ENCODE measurements around the gene LIMS1.
"Not testable (repeated sequence)": the region's sequence is repeated elsewhere in the genome, so short reads cannot be mapped to it uniquely, and the experiment has no call there.

Gene LIMS1

DNA sequence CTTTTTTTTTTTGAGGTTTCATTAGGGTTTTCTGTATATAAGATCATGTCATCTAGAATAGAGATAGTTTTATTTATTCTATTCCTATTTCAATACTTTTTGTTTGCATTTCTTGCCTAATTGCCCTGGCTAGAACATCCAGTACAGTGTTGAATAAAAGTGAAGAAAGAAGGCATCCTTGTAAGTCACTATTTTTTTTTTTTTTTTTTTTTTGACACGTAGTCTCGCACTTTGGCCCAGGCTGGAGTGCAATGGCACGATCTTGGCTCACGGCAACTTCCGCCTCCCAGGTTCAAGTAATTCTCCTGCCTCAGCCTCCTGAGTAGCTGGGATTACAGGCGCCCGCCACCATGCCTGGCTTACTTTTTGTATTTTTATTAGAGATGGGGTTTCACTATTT lies 157.2 kb downstream of the LIMS1 start:
- DNase-seq (ENCODE audit: low read depth): no peak
- no peak overlapping the region for H3K4me3 ChIP-seq (ENCODE audit: low read length)
- TF ChIP-seq, protein P1, sequence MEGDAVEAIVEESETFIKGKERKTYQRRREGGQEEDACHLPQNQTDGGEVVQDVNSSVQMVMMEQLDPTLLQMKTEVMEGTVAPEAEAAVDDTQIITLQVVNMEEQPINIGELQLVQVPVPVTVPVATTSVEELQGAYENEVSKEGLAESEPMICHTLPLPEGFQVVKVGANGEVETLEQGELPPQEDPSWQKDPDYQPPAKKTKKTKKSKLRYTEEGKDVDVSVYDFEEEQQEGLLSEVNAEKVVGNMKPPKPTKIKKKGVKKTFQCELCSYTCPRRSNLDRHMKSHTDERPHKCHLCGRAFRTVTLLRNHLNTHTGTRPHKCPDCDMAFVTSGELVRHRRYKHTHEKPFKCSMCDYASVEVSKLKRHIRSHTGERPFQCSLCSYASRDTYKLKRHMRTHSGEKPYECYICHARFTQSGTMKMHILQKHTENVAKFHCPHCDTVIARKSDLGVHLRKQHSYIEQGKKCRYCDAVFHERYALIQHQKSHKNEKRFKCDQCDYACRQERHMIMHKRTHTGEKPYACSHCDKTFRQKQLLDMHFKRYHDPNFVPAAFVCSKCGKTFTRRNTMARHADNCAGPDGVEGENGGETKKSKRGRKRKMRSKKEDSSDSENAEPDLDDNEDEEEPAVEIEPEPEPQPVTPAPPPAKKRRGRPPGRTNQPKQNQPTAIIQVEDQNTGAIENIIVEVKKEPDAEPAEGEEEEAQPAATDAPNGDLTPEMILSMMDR (conservative IDR thresholded peaks at IDR 0.05; ENCODE audit: low read depth, low read length): no peak

DNA sequence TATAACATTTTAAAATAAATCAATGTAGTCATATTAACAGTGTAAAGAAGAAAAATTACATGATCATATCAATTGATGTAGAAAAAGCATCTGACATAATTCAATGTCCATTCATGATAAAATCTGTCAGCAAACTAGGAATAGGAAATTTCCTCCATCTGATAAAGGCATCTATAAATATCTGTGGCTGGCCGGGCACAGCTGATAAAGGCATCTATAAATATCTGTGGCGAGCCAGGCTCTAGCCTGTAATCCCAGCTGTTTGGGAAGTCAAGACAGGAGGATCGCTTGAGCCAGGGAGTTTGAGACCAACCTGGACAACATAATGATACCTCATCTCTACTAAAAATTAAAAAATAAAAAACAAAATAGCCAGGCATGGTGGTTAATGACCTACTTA lies 166.9 kb downstream of the LIMS1 start:
- TF ChIP-seq, protein P1 (conservative IDR thresholded peaks at IDR 0.05; ENCODE audit: low read depth, low read length): no peak
- no peak for DNase-seq (ENCODE audit: low read depth)
- H3K4me3 ChIP-seq (ENCODE audit: low read length): no peak overlapping the region

DNA sequence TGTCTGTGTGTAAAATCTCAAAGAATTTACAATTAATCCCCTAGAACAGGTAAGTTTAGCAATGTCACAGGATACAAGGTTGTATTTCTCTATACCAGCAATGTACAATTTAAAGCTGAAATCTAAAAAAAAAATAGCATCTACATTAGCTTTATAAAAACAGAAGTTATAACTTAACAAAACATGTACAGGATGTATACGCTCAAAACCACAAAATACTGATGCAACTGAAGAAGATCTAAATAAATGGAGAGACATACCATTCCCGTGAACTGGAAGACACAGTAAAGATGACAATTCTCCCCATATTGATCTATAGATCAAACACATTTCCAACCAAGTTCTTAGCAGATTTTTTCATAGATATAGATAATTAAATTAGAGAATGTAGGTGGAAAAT lies 167.5 kb downstream of the LIMS1 start:
- no peak overlapping the region for H3K4me3 ChIP-seq (ENCODE audit: low read length)
- TF ChIP-seq, protein P1 (conservative IDR thresholded peaks at IDR 0.05; ENCODE audit: low read depth, low read length): no peak
- no peak for DNase-seq (ENCODE audit: low read depth)

DNA sequence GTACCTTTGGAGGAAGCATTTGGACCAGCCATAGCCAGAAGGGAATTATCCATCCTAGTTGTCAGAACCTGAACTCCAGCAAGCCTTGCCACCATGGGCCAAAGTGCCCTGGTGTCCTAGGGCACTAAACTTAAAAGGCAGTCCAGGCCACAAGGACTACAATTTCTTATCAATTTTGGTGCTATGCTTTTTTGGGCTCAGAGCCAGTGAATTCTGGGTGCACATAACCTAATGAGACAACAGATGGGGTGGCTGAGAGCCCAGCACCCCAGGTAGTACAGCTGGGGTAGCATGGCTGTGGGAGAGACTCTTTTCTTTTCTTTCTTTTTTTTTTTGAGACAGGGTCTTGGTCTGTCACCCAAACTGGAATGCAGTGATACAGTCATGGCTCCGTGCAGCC lies 170.6 kb downstream of the LIMS1 start:
- no peak for DNase-seq (ENCODE audit: low read depth)
- TF ChIP-seq, protein P1 (conservative IDR thresholded peaks at IDR 0.05; ENCODE audit: low read depth, low read length): no peak

DNA sequence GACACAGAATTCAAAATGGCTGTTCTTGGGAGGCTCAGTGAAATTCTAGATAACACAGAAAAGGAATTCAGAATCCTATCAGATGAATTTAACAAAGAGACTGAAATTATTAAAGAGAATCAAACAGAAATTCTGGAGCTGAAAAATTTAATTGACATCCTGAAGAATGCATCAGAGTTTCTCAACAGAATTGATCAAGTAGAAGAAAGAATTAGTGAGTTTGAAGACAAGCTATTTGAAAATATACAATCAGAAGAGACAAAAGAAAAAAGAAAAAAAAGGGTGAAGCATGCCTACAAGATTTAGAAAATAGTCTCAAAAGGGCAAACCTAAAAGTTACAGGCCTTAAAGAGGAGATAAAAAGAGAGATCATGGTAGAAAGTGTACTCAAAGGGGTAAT lies 173.0 kb downstream of the LIMS1 start:
- H3K4me3 ChIP-seq (ENCODE audit: low read length): no peak overlapping the region
- TF ChIP-seq, protein P1 (conservative IDR thresholded peaks at IDR 0.05; ENCODE audit: low read depth, low read length): no peak
- DNase-seq (ENCODE audit: low read depth): no peak

More for the DNA sequence above, 170.6 kb downstream of the LIMS1 start:
- no peak overlapping the region for H3K4me3 ChIP-seq (ENCODE audit: low read length)

DNA sequence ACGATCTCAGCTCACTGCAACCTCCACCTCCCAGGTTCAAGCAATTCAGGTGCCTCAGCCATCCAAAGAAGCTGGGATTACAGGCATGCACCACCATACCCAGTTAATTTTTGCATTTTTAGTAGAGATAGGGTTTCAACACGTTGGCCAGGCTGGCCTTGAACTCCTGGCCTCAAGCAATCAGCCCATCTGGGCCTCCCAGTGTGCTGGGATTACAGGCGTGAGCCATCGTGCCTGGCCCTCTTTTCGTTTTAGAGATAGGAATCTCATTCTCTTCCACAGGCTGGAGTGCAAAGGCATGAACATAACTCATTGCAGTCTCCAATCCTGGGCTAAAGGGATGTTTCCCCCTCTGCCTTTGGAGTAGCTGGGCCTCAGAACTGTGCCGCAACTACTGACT lies 182.7 kb downstream of the LIMS1 start:
- H3K4me3 ChIP-seq (ENCODE audit: low read length); DNase-seq (ENCODE audit: low read depth): not testable (repeated sequence)

DNA sequence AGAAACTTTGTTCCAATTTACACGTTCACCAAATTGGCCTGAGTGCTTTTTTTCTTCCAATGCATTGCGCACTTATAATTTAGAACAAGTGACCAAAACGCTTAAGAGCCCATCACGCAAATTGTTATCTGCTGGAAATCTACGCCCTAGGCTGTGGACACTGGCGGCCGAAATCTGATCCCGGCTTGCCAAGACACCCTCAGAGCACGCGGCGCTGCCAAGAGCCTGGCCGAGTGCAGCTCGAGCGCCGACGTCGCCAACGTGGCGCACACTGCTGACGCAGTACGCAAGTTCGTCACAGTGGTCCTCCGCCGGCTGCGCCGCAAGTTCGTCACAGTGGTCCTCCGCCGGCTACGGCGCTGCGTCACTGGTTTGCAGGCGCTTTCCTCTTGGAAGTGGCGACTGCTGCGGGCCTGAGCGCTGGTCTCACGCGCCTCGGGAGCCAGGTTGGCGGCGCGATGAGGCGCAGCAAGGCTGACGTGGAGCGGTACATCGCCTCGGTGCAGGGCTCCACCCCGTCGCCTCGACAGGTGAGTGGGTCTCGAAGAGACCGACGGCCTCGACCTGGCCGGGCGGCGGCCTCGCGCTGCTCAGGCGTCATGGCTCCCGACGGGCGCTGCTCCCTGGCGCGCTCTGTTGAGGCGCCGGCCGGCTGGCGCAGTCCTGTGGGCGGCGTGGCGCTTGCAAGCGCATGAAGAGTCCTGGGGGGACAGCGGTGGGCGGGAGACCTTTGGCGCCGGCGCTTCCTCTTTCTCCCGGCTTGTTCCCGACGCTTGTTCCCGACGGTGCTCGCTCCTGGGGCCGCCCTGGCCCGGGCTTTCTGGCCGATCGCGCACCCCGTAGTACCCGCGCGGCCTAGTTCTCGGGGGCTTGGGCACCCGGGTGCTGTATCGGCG lies 185.1 kb downstream of the LIMS1 start, which contains the start of gene RANBP2:
TSS of gene RANBP2 (plus strand) at position 334 of the 896 bp plus-strand sequence. CDS start at position 459, 125 bp downstream.
- peak; percentile 96 for DNase-seq (ENCODE audit: low read depth)
- peak within 1 kb of the TSS; percentile 77 for H3K4me3 ChIP-seq (ENCODE audit: low read length)
- TF ChIP-seq, protein P1 (conservative IDR thresholded peaks at IDR 0.05; ENCODE audit: low read depth, low read length): no peak

DNA sequence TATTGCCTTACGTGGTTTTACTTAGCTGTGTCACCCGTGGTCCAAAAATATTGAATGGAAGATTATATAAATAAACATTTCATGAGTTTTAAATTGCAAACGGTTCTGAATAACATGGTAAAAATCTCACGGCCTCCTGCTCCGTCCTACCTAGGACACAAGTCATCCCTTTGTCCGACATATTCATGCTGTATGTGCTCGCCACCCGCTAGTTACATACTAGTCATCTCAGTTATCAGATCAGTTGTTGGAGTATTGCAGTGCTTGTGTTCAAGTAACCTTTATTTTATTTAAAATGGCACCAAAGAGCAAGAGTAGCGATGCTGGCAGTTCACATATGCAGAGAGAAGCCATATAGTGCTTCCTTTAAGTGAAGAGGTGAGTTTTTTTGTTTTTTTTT lies 191.8 kb downstream of the LIMS1 start:
- H3K4me3 ChIP-seq (ENCODE audit: low read length); DNase-seq (ENCODE audit: low read depth): not testable (repeated sequence)

DNA sequence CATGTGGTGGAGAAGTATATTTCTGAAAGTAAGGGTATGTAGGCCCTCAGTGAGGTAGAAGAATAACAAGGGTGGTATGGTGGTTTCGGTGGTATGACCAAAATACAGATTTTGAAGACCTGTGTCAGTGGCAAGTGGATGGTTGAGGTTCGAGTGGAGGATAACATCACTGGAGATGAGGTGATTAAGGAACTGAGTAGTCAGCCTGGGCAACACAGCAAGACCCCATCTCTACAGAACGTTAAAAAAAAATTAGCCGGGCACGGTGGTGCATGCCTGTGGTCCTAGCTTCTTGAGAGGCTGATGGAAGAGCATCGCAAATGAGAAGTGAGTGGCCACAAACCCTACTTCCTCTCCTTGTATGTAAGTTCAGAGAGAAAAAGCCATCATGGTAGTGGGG lies 200.4 kb downstream of the LIMS1 start:
- H3K4me3 ChIP-seq (ENCODE audit: low read length); DNase-seq (ENCODE audit: low read depth): not testable (repeated sequence)
